NCI-H69 (cell line): ENCODE measurements around the gene LRFN5.

Experiments
- DNase-seq: peaks from one replicate; lab custom pipeline; 2025; lab: John Stamatoyannopoulos, UW

The LRFN5 gene

GRCh38 chr14:41899416-41899815 lies 292.7 kb downstream of the LRFN5 start:
- peak; percentile 84 for DNase-seq

GRCh38 chr14:41900644-41901043 lies 294.0 kb downstream of the LRFN5 start:
- peak; percentile 31 for DNase-seq

GRCh38 chr14:41901089-41901488 lies 294.4 kb downstream of the LRFN5 start:
- DNase-seq = no peak

GRCh38 chr14:41905394-41905964 lies 298.8 kb downstream of the LRFN5 start:
- no peak for DNase-seq

GRCh38 chr14:41911155-41911554 lies 304.5 kb downstream of the LRFN5 start:
- peak; percentile 74 for DNase-seq

GRCh38 chr14:41913398-41913797 lies 306.7 kb downstream of the LRFN5 start:
- DNase-seq = no peak

- no peak for DNase-seq
Observed at GRCh38 chr14:41915732-41916131, 309.1 kb downstream of the LRFN5 start.

GRCh38 chr14:41916313-41916712 lies 309.6 kb downstream of the LRFN5 start:
- no peak for DNase-seq

- DNase-seq = peak; percentile 69
Observed at GRCh38 chr14:41925409-41925808, 318.7 kb downstream of the LRFN5 start.

- no peak for DNase-seq
Observed at GRCh38 chr14:41950428-41951151, 343.9 kb downstream of the LRFN5 start.
